ENCODE data around the gene CRK. TPM values are rescaled to one million over a fixed set of nuclear protein-coding genes. Genes with fewer than 3 reads are reported as not detected.
"Not testable (repeated sequence)": the region's sequence is repeated elsewhere in the genome, so short reads cannot be mapped to it uniquely, and the experiment has no call there.

CRK gene
- total RNA-seq, 1 donor from 2014 or later = 51.9 TPM

DNA sequence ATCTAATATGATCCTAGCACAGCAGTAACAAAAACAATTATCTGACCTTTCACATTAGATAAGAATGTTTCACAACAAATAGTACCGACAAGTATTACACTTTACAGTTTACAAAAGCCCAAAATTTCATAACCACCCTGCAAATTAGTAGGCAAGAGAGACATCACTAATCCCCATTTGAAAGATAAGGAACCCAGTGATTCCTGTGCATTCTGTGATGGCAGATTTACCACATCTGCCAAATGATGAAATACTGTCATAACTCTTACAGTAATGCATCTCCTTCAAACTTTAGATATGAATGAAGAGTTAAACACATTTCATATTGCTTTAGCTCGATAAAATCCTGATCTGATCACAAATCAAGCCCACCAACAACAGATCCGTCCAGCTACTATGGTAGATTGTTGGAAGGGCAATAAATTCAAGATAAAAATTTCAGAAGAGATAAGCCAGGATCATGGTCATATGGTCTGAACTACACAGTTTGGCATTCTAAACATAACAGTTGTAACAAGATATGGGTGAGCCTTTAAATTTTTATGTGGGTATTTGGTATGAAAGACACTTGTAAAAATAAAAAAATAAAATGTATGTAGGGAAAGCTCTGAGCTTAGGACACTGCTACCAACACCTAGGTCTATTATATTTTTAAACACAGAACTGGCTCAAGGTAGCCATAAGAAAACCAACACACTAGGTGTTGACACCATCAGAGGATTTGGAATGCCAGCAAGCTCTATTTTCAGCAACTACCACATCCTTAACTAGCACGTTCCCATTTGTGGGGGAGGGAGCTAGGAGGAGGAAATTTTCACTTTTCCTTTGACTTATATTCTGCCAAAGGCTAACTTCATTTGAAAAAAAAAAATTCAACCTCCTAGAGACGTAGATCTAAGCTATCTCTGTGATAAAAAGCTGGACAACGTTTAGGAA, 65.3 kb downstream of the CRK start:
- DNase-seq (ENCODE audit: low read depth) = peak; percentile 59

DNA sequence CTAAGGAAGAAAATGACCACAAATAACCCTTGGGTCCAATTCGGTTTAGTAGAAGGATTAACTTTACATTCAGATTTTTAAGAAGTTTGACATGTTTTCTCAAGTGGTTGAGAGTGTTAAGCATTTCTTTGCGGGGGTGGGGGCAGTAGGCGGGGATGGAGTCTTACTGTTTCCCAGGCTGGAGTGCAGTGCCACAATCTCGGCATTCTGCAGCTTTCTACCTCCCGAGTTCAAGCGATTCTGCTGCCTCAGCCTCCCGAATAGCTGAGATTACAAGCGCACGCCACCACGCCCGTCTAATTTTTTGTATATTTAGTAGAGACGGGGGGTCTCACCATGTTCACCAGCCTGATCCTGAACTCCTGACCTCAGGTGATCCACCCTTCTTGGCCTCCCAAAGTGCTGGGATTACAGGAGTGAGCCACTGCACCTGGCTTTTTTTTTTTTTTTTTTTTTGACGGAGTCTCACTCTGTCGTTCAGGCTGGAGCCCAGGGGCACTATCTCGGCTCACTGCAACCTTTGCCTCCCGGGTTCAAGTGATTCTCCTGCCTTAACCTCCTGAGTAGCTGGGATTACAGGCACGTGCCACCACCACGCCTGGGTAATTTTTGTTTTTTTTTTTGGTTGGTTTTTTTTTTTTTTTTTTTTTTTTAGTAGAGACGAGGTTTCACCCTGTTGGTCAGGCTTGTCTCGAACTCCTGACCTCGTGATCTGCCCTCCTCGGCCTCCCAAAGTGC, 68.4 kb downstream of the CRK start:
- not testable (repeated sequence) for DNase-seq (ENCODE audit: low read depth)

DNA sequence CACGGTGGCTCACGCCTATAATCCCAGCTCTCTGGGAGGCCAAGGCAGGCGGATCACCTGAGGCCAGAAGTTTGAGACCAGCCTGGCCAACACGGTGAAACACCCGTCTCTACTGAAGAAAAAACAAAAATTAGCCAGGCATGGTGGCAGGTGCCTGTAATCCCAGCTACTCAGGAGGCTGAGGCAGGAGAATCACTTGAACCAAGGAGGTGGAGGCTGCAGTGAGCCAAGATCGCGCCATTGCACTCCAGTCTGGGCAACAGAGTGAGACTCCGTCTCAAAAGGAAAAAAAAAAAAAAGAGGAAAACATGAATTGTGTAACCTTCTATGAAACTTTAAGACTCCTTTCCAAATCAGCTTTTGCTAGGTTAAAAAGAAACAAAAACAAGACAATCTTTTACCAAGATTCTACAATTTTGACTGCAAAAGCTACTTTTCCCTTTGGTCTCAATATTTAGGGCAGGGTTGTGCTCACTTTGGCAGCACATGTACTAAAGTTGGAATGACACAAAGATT, 69.3 kb downstream of the CRK start:
- not testable (repeated sequence) for DNase-seq (ENCODE audit: low read depth)

DNA sequence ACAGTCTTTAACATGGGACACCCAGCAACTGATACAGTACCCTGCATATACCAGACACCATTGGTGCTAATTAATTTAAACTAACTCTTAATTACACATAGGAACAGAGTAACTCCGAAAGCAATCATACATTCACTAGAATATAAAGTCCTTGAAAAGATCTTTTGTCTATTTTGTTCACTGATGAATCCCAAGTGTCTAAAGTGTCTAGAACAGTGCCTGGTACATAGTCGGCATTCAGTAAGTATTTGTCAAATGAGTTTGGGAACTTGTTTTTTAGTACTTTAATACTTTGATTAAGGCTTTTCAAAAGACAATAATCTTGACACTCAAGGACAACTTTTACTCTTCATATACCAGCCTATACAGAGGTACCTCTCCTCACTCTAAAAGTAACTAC, 69.8 kb downstream of the CRK start:
- no peak for DNase-seq (ENCODE audit: low read depth)

DNA sequence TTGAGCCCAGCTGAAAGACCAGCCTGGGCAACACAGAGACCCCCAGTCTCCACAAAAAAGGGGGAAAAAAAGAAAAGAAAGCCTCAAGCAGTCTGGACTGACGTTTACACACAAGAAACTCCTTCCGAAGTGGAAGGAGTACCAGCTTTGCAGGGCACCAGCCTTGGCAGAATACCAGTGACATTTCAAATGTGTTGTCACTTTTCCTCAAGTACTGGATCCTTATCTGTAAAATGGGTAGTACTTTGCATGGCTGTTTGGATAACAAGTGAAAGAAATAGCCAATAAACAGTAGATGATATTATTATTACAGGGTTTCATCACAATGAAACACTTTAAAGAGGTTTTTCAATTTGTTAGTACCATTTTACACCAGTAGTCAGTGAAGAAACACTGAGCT, 70.2 kb downstream of the CRK start:
- DNase-seq (ENCODE audit: low read depth) = no peak

DNA sequence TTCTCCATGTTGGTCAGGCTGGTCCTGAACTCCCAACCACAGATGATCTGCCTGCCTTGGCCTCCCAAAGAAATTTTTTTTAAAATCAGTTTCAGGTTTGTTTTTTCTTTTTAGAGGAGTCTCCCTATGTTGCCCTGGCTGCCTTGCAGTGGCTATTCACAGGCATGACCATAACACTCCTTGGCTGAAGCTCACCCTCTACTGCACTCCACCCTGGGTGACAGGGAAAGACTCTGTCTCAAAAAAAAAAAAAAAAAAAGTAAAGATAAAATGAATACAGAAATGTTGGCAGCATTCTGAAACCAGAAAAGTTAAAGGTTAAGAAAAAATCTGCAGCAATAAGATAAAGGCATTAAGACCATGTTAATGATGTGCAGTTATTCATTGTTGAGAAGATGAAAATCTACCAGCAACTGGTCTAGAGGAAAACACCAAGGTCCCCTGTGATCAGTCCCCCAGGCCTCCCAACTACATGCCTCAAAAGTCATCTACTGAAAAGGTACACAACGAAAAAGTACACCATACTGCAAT, 71.1 kb downstream of the CRK start:
- no peak for DNase-seq (ENCODE audit: low read depth)

DNA sequence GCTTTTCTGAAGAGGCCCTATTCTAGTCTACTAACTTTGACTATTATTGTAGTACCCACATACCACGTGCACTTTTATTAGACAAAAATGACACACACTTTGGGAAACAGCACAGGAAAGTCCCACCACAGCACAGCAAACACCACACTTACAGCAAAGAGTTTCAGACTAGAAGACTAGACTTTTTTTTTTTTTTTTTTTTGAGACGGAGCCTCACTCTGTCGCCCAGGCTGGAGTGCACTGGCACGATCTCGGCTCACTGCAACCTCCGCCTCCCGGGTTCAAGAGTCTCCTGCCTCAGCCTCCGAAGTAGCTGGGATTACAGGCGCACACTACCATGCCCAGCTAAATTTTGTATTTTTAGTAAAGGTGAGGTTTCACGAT, 76.1 kb downstream of the CRK start:
- no peak for DNase-seq (ENCODE audit: low read depth)

DNA sequence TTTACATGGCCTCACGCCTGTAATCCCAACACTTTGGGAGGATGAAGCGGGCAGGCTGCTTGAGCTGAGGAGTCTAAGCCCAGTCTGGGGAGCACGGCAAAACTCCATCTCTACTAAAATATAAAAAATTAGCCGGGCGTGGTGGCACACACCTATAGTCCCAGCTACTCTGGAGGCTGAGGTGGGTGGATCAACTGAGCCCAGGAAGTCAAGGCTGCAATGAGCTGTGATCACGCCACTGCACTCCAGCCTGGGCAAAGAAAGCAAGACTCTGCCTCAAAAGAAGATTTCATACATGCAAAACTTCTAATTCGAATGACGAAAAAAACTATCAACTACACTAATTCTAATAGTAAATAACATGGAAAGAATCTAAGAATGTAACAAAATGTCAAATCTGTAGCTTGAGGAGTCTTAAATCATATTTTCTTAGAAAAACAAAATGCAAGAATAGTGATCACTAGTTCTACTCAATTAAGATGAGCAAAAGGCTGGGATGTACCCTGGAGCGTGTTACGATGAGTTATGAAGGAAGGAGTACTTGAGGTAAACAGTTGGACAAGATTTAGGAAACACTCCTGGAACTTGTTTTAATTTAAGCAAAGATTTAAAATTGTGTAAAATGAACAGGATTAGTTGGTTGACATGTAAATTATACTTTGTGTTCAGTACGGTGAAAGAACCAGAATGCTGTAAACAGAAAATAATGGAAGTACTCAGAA, 76.7 kb downstream of the CRK start:
- DNase-seq (ENCODE audit: low read depth) = no peak

DNA sequence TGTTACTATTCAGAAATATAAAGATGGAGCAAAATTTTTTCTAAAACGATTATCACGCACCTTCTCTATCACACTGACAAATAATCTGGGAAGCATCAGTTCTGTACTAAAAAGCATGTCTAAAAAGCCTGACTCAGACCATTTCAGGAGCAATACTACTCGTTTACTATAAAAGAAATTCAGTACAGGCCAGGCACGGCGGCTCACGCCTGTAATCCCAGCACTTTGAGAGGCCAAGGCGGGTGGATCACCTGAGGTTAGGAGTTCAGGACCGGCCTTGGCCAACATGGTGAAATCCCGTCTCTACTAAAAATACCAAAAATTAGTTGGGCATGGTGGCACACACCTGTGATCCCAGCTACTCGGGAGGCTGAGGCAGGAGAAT, 77.6 kb downstream of the CRK start:
- not testable (repeated sequence) for DNase-seq (ENCODE audit: low read depth)

DNA sequence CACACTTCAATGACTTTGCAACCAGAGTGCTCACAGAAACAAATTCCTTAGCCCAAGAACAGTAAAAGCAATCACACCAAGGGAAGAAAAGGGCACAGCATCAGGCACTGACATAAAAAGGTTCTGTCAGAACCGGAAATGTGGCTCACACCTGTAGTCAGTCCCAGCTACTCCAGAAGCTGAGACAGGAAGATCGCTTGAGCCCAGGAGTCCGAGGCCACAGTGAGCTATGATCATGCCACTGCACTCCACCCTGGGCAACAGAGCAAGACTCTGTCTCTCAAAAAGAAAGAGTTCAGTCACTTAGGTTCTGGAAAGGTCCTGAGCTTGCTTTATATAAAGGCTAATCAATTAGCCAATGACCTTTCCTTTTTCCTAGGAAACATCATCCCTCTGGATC, 78.7 kb downstream of the CRK start:
- no peak for DNase-seq (ENCODE audit: low read depth)

DNA sequence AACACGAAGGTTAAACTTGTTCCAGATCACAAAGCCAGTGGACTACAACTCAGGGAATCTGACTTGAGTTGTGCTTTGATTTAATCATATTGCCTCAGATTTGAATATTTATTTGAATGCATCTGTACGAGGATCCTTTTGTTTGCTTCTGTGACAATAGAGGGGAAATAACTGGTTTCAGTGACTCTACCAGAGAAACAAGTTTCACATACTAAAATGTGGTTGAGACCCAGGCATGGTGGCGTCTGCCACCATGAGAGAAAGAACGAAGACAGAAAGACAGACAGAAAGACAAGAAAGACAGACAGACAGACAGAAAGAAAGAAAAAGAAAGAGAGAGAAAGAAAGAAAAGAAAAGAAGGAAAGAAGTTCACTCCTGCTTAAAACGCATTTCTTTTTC, 80.0 kb downstream of the CRK start:
- DNase-seq (ENCODE audit: low read depth) = no peak

DNA sequence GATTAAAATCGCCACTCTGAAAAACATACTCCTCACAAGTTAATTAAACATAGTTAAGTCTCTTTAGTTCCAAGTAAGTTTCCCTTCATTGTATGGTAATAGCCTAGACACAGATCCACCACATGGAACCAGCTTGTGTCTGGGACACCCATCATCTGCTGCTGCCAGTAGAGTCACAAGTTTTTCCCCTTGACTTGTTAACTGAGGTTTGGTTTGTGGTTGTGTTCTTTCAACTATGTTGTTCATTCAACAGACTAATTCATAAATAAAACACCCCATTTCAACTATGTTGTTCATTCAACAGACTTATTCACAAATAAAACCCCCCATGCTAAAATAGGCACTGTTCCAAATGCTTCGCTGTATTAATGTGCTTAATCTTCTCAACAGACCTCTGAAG, 80.4 kb downstream of the CRK start:
- DNase-seq (ENCODE audit: low read depth) = peak; percentile 32

DNA sequence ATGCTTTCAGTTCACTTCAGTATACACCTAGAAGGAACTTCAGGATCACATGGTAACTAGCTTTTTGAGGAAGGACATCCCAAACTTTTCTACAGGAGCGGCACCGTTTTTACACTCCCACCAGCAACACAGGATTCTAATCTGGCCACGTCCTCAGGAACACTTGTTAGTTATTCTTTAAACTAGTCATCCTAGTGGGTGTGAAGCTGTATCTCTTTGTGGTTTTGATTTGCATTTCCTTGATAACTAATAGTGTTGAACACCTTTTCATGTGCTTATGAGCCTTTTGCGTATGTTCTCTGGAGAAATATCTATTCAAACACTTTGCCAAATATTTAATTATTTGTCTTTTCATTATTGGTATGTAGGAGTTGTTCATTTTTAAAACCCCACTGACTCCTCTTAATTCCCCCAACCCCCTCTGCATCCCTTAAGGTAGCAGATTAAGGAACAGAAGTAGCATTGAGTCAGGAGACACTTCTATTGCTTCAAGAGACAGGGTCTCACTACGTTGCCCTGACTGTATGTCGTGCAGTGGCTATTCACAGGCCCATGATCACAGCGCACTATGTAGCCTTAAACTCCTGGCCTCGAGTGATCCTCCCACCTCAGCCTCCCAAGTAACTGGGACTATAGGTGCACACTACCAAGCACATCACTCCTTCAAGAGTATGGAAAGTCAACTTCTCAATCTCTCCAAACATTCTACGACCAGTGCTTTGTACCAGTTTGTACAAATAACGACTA, 81.4 kb downstream of the CRK start:
- no peak for DNase-seq (ENCODE audit: low read depth)

DNA sequence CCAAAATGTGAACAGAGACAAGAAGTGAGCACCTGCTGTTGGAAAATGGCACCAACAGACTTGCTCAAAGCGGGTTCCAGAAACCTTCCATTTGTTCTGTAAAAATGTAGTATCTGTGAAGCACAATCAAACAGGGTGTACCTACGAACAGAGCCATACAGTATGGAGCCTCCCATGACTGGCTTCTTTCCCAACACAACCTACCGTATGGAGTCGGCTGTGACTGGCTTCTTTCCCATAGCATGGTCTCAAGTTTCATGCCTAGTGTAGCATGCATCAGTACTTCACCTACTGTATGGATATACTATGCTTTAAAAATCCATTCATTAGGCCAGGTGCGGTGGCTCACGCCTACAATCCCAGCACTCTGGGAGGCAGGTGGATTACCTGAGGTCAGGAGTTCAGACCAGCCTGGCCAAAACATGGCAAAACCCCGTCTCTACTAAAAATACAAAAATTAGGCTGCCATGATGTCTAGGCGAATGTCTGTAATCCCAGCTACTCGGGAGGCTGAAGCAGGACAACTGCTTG, 82.3 kb downstream of the CRK start:
- DNase-seq (ENCODE audit: low read depth) = no peak

DNA sequence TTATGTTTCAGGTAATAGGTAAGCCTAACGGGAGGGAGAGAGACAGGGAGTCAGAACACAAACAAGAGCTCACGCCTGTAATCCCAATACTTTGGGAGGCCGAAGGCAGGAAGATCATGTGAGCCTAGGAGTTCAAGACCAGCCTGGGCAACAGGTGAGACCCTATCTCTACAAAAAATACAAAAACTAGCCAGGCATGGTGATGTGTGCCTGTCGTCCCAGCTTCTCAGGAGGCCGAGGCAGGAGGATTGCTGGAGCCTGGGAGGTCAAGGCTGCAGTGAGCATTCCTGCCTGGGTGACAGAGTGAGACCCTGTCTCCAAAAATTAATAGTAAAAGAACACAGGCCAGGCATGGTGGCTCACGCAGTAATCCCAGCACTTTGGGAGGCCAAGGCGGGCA, 83.4 kb downstream of the CRK start:
- no peak for DNase-seq (ENCODE audit: low read depth)

DNA sequence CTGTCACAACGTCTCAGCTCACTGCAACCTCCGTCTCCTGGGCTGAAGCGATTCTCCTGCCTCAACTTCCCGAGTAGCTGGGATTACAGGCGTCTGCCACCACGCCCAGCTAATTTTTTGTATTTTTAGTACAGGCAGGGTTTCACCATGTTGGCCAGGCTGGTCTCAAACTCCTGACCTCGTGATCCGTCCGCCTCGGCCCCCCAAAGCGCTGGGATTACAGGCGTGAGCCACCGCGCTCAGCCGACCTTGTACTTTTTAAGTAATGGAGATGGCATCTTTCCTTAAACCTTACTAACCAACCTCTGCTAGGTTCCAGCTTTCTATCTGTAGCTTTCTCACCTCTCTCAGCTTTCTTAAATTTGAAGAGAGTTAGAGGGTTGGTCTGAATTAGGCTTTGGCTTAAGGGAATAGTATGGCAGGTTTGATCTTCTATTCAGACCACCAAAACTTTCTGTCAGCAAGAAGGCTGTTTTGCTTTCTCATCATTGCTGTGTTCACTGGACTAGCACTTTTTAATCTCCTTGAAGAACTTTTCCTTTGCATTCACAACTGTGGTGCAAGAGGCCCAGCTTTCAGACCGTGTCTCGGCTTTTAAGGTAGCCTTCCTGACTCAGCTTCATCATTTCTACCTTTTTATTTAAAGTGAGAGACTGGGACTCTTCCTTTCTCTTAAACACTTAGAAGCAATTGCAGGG, 84.0 kb downstream of the CRK start:
- no peak for DNase-seq (ENCODE audit: low read depth)

Measured in myocyte (in vitro differentiated cells).